Stimulated activated CD8-positive, alpha-beta memory T cell treated with anti-CD3 and anti-CD28 coated beads, Interleukin-15, amount 100 ng/mL, for 4 hours (primary cell): ENCODE results near the gene NOD2.

Experiments
- DNase-seq, 2 donors: peaks; one replicate each; pipeline ENCODE4 v3.0.0-alpha.2; 2020; ENCODE audit warnings: low read depth in 2 of 2

NOD2 gene

DNA sequence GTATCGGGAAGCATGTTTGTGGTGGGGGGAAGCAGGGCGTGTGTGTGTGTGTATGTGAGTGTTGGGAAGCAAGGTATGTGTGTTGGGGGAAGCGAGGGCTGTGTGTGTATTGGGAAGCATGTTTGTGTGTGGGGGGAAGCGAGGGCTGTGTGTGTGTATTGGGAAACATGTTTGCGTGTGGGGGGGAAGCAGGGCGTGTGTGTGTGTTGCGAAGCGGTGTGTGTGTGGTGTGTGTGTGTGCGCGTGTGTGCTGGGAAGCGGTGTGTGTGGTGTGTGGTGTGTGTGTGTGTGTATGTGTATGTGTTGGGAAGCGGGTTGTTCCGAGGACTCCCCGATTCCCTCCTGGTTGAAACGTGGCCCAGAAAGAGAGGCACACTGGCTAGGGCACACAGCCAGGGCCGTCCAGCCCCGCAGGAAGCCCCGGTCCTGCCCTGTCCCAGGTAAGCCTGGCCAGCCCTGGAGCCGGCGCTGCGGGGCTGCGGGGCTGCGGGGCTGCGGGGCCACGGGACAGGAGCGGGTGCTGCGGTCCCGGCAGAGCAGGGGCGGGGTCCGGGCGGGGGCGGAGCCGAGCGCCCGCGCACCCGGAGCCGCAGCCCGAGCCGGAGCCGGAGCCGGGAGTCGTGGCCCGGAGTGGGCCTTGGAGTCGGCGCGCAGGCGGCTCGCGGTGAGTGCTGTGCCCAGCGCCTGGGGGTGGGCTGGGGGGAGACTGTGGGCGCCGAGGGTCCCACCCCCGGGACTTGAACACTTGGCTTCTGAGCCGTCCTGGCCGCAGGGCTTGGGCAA lies at the start of gene NOD2:
Gene NOD2, plus strand, starts transcription at position 608 of the 783 bp plus-strand sequence. CDS start 5,890 bp downstream, outside the sequence.
- no peak for DNase-seq

DNA sequence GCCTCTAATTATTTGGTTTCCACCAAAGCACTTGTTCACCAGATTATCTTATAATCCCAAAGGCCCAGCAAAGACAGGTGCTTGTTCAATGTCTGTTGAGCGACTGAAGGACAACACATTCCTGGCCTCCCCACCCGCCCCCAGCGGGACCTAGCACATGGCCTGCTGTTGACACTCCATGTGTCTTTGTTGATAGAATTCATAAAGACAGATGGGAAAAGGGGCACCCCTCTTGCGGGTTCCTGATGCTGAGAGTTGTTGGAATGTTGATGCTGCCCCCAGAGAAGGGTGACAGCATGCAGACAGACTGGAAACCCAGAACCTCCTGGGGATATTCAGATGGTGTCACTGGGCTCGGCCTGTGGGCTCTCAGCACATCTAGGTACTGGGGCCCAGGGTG lies 49.2 kb upstream of the NOD2 start:
- no peak for DNase-seq

DNA sequence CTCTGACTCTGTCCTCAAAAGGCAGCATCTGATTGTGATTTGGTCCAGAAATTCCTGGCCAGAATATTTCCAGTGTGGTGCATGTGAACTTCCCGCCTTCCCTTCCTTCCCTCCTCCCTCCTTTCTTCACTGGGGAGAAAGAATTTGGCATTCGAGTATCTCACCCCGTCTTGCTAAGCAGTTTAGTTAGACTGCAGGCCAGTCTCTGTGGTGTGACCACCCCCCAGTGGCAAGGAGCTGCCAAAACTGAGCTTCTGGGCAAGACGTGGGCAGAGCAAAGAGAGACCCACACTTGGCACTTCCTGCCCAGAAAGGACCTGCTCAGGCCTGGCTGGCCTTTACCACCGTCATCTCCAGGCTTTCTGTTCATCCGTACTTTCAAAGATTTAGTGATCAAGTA lies 48.7 kb upstream of the NOD2 start:
- no peak for DNase-seq

DNA sequence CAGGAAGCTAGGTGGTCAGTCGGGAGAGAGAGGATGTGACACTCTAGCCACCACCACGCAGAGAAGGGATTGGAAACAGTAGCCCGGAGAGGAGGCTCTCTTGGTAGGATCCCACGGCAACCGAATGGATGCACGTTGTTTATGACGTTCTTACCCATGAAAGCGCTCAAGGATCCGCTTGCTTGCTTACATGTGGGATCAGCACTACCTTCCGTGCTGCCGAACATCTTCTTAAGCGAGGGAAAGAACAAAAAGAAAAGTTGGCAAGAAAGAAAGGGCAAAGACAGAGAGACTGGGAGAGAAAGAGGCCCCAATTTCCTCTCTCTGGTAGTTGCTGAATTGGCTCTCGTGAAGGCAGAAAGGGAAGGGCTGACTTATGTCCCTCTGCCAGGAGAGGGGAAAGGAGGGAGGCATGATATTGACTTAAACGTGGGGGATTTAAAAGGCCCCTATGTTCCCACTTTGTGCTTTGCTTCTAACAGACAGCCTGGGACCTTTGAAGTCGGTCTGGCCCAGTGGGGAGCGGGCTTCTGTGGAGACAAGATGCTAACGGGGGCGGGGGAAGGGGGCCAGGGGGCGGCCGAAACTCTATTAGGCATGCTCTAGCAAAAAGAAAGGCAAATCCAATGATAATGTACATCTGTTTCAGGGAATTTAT lies 47.7 kb upstream of the NOD2 start:
- DNase-seq: no peak

DNA sequence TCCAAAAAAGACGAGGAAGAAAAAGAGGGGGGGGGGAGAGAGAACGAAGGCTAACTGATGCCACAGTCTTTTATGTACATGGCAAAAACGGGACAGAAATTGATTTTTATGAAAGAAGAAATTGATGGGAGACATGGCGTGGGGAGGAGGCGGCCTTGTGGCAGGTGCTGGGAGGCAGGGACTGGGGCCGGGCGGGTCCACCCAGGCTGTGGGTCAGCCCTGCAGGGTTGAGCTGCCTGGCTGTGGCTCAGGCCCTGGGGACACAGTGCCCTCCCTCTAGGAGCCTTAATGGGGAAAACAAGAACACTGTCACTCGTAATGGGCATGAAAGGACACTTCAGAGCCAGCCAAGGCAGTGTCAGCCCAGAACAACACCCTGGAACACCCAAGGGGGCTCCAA lies 47.1 kb upstream of the NOD2 start:
- DNase-seq: no peak

DNA sequence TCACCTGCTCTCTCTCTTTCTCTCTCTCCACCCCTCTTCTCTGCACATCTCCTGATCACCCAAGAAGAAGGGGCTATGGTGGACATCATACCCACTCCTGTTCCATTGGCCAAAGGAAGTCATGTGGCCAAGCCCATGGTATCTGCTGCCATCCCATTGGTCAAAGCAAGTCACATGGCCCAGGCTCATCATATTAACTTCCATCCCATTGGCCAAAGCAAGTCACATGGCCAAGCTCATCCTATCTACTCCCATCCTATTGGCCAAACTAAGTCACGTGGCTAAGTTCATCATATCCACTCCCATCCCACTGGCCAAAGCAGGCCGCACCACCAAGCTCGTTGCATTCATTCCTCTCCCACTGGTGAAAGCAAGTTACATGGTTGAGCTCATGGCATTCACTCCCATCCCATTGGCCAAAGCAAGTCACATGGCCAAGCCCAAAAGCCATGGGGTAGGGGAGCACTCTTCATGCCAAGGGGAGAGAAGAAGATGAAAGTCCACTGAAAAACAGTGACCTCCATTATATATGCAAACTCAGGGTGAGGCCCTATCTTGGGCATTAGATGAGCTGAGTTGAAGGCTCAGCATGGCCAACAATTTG lies 41.5 kb upstream of the NOD2 start:
- DNase-seq: no peak

DNA sequence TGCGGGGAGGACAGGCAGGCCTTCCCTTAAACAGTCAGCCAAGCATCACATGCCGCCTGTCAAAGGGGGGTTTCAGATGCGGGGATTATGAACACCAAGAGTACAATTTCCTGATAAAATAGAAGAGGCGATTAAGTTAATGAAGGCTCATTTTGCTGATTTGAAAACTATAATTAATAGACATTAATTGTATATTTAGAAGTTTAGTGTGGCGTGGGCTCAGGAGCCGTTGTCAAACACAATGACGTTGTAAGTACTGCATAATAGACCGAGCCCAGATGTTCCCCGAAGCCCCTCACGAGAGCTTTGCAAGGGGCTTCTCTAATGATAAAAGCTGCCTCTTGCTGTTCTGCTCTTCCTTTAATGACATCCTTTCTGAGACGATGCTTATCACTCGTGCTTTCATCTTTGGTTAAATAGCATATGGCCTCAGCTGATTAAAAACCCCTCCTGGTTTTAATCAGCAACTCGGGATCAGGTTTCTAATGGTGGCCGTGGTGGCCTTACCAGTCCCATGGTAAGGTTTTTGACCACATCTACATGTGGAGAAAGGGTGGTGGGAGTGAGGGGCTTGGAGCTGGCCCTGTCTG lies 40.5 kb upstream of the NOD2 start:
- DNase-seq: no peak

DNA sequence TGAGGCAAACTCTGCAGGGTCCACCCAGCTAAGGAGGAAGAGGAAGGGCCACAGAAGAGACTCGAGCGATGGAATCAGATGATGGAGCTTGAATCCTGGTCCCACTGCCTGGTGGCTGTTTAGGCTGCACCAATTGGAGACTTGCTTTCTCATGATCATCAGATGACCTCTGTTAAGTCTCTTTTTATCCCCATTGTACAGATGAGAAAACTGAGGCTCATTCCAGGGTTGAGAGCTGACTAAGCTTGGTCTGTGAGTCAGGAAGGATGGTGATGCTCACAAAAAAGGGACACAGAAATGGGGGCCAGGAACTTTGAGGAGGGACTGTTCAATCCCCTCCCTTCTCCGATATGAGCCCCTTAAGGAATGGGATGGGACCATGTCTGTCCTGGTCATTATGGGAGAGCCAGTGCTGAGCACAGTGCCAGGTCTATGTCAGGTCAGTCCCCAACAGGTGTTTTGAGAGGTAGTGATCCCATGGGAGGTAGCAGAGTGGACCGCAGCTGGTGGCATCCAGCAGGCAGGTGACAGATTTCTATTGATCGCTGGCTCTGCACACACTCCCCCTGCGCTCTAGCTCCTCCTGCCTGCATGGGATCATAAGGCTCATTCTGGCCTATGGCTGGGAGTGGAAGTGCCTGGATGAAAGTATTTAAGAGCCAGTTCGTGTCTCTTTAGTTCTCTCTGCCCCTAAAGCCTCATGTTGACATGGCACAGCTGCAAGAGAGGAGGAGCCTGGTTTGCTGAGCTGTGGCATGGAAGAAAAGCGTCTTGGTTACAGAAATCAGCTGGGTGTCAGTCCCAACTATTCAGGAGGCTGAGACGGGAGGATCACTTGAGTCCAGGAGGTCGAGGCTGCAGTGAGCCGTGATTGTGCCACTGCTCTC lies 39.5 kb upstream of the NOD2 start:
- DNase-seq: no peak

DNA sequence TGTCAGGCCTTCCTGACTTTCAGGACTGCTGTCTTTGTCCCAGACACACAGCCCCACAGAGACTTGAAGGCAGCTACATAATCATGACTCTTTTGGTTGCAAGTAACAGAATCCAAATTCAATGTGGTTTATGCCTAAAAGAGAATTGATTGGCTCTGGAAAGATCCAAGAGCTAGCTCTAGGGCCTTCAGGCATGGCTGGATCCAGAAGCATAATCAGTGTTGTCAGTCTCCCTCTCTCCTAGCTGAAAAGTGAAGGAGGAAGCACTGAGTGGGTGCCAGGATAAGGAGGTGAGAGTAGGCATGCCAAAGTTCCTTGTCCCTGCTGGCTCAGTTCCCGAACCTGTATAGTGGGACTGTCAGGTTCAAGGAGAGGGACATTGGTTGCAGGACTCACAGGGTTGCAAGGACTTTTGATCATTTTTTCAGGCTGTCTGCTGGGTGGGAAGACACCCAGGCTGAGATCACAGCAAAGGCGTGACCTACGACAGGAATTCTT lies 37.8 kb upstream of the NOD2 start:
- no peak for DNase-seq

DNA sequence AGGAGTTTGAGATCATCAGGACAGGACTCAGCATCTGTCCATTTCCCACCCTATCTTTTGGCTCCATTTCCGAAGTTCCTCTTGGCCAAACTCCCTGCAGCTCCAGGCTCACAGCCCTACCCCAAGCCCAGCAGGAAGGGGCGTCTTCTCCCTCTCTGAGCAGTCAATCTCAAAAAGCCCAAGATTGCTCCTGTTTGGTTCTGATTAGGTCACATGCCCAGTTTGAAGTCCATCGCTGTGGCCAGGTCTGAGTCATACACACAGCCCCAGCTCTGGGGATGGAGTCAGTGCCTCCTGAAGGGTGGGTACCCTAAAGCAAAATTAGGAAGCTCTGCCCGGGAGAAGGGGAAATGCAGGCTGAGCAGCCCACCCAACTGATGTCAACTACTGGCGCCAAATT lies 36.2 kb upstream of the NOD2 start:
- no peak for DNase-seq

DNA sequence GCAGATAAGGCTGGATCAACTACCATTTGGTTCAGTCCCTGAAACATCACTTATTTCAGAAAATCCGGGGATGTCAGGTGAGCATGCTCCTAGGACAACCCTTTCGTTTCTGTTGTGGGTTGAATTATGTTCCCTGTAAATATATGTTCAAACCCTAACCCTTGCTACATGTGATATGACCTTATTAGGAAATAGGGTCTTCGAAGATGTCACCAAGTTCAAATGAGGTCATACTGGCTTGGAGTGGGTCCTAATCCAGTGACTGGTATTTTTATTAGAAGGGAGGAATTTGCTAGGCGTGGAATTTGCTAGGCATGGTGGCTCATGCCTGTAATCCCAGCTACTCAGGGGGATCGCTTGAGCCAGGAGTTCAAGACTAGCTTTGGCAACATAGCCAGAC lies 33.6 kb upstream of the NOD2 start:
- DNase-seq: no peak

DNA sequence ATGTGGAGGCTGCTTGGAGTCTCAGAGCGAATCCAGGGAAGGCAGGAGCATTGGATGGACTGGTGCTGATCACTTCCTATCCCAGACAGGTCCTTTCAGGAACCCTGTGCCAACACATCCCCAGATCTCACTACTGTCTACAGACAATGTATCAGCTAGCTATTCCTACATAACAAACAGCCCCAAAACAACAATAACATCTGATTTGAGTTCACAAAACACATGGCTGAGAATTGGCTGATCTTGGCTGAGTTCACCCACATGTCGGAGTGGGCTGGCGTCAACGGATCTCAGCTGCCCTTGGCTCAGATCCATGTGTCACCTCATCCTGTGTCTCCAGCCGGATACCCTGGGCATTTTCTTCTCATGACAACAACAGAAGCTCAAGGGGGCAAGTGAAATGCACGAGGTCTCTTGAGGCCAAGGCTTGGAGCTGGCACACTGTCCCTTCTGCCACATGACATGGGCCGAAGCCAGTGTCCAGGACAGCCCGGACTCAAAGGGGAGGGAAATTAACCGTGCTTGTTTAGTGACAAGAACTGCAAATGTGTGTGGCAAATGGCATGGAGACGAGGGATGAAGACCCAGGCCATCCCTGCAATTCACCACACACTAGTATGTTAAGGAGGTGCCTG lies 31.0 kb upstream of the NOD2 start:
- DNase-seq: no peak

DNA sequence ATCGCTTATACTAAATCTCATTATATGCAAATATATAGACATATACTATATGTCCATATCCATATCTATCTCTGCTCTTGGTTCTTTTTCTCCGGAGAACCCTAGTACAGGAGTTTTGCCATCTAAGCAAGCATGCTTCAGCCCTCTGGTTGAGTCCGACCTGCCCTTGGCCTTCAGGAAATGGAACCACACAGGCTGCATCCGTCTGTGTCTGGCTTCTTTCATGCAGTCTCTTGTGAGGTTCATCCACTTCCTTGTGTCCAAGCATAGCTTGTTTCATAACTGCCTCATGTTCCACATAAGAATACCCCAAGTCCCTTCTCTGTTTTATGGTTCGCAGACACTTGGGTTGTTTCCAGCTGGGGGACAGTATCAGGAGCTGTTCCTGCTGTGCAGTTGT lies 29.1 kb upstream of the NOD2 start:
- no peak for DNase-seq

DNA sequence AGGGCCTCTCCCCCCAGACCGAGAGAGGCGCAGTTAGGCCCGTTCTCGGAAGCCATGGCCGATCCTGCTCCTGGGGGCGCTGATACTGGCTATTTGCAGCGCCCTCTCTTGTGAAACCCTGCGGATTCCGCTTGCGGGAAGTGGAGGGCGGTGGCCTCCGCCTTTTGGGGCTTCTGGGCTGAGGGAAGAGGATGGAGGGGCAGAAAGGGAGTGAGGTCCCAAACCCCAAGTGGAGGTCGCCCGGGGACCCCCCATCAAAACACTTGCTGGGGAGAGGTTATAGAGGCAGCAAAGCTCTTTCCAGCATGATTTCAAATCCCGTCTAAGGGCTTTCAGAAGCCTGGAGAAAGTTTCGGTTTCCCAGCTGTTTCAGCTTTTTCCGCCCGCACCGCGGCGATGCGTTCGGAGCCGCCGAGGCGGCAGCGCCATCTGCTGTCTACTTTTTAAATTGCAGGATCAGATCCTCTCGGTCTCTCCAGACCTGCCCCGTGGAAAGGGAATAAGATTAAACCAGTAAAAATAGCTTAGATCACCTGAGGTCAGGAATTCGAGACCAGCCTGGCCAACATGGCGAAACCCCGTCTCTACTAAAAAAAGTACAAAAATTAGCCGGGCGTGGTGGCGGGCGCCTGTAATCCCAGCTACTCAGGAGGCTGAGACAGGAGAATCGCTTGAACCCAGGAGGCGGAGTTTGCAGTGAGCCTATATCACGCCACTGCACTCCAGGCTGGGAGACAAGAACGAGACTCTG lies 28.1 kb upstream of the NOD2 start:
- DNase-seq: peak; percentile 52 to 60

DNA sequence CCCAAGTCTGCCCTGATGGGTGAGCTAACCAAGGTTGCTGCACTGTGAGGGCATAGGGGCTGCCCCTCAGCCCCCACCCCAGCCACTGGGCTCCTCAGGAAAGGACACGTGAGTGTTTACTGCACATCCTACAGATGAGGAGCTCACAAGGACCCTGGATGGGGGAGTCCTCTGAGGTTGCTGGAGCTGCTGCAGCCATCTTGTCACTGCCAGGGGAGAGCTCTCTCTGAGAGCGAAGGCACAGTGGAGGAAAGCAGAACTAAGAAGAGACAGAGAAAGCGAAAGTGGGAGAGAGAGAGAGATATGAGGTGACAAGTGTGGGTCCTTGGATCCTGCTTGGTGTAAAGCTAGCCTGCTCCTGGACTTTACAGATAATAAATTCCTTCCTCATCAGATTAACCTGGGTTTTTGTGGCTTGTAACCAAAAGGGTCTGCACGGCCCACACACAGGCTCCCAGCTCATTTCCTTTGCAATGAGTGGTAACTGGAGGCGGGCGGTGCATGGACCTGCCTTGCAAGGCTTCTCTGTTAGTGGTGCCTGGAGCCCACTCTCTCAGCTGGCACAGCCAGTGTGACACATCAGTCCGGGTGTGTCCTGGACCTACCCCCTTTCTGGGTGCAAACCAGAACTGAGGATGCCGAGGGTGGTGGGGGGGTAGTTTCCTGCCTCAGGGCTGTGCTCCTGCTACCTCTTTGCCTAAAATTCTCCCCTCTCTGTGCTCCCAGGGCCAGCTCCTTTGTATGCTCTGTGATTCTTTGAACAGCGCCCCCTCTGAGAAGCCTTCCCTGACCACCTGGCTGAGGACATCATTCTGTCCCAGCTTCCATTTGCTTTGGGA lies 26.5 kb upstream of the NOD2 start:
- peak in 1 of 2 donors; percentile 39 for DNase-seq

DNA sequence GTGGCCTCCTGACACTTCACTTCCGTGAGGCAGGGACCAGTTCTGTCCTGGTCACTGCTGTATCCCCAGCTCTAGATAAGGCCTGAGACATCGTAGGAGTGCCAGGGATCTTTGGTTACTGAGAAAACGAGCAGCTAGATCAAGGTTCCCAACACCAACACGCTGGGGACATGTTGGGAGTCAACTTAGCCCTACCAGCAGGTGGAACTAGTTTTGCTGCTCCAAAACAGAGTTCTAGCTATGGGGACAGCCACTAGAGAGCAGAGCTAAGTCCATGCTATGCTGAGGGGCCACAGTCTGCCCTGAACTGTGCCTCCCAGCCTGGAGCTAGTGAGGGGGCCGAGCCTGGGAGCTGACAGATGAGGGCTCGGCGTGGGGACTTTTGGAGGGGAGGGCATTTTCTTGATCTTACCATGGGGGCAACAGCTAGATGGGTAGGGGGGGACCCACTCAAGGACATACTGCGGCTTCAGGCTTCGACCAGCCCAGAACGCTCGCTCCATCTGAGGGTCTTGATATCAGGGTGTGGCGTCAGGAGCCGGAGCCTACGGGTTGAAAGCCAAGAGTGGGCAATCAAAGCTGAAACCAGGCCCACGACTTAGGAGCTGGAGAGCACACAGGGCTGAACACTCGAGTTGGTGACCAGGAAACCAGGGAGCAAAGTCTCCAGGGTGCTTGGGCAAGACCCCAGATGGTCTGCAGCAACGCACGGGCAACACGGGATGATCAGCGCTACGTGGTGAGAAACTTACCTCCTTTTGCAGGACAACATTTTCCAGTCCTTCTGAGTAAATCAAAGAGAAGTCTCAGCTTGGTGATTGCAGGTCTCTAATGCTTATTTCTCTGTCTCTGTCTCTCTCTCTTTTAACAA lies 25.7 kb upstream of the NOD2 start:
- no peak for DNase-seq

DNA sequence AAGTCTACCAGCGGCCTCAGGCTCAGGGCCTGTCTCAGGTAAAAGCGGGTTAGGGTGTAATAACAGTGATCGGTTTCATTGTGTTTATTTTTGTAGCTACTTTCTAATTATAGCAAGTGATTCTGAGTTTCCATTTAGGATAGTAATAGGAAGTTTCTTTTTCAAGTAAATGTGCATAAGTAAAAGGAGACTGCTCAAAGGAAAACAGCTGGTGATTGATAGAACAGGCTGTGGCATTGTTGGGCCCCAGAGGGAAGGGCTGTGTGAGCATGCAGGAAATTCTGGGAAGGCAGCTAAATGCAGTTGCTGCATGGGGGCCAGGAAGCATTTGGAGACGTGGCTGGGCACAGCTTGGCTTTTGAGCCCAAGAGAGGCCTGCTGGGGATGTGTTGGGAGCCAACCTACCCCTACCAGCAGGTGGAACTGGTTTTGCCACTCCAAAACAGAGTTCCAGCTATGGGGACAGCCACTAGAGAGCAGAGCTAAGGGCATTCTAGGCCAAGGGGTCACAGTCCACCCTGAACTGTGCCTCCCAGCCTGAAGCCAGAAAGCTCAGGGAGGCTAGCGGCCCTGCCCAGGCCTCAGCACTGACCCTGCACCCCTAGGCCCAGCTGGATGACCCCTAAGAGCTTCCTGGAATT lies 24.9 kb upstream of the NOD2 start:
- no peak for DNase-seq

DNA sequence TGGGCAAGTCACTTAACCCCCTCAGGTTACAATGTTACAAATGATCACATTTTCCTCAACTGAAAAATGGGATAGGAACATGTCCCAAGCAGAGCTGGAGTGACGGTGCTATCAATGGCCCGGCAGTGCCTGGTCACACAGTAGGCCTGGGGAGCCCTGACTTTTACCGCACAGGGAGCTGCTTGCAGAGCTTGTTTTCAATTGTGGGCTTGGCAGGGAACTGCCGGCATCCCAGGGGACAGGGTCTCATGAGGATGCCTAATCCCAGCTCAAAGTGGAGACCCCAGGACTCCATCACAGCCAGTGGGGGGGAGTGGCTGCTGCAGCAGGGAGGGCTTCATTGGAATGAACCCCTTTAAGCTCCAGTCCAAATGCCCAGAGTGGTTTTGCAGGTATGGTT lies 23.7 kb upstream of the NOD2 start:
- no peak for DNase-seq
